GM18505 (cell line): ENCODE measurements around the gene MUTYH.
"Not testable (repeated sequence)": the region's sequence is repeated elsewhere in the genome, so short reads cannot be mapped to it uniquely, and the experiment has no call there.

Source experiments
- ATAC-seq: cut with Tn5 transposase; IDR thresholded peaks from one replicate; pipeline ENCODE4 v1.9.1; 2021; ENCODE audit not compliant: unreplicated experiment
- POLR2A ChIP-seq: IDR thresholded peaks from 4 replicates; pipeline ENCODE4 v1.6.1; 2011; ENCODE audit warnings: borderline replicate concordance; ENCODE audit not compliant: insufficient read depth, insufficient read length; ENCODE audit errors: extremely low read depth

The MUTYH gene

DNA sequence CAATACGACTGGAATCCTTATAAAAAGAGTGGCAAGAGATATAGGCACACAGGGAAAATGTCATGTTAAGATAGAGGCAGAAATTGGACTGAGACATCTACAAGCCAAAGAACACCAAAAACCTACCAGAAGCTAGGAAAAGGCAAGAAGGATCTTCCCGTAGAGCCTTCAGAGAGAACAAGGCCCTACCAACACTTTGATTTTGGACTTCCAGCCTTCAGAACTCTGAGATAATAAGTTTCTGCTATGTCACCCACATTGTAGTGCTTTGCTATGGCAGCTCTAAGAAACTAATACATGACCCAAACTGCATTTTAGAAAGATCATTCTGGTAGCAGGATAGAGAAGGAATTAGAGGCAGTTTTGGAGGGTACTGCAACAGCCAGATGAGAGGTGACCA is 24.1 kb upstream of the MUTYH start:
- no peak for ATAC-seq
- TF ChIP-seq POLR2A, result no peak

DNA sequence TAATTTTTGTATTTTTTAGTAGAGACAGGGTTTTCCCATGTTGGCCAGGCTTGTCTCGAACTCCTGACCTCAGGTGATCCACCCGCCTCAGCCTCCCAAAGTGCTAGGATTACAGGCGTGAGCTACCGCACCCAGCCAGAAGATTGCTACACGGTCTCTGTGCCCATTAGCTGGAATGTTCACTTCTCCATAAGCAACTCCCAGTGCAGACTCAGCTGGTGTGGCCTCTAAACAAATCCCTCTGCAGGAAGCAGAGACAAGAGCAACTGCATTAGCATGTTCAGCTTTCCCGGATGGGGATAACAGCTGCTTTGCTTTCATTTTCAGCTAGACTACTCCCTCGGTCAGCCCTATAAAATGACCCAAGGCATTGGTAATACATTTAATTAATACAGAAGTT is 20.7 kb upstream of the MUTYH start:
- ATAC-seq, result not testable (repeated sequence)

DNA sequence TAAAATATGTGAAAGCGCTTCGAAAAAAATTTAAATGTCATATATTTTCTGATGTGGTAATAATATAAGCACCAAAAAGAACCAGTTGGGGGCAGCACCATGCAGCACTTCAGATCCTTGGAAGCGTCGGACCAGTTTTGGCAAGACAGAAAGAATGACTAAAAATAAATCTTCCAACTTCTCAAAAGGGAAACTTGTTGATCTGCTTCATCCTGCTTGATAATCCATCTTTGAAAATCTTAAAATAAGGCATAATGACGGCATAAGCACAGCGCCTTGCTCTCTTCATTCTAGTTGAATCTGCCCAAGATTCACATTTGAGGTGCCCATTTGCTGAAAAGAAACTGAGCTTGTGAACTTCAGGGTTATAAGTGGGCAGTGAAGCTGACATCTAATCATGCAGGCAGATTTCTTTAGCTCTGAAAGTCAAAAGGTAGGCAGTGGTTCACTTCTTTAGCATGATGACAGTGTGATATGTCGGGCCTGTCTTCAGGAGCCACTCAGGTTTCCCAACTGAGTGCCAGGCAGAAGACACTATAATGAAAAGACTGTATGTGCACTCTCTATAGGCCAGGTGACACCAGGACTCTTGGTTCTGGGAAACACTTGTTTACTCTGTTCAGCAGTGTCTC is 19.8 kb upstream of the MUTYH start:
- no peak for TF ChIP-seq POLR2A
- ATAC-seq, result no peak

DNA sequence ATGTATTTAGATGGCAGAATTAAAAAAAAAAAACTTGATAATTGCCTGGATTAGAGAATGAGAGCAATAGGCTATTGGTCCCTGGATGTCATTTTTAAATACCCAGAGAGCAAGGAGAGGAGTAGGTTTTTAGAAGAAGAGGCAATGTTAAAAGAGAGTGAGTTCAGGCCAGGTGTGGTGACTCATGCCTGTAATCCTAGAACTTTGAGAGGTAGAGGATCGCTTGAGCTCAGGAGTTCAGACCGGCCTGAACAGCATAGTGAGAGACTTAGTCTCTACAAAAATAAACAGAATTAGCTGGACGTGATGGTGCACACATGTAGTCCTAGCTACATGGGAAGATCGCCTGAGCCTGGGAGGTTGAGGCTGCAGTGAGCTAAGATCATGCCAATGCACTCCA is 15.9 kb upstream of the MUTYH start:
- no peak for TF ChIP-seq POLR2A
- ATAC-seq, result no peak

DNA sequence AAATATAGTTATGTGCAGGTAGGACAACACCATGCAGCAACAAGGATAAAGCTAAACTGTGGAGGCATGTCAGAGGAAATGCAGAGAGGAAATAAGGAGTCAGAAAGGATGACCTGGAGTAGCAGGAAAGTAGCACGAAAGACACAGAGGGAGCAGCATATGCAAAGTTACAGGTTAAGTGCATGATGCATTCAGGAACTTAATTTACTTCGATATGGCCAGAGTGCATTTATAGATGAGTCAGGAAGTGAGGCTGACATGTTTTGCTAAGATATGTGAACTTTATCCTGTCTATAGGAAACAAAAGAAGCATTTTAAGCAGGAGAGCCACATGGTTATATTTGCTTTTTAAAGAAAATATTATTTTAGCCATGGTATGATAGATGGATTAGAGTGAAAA is 15.4 kb upstream of the MUTYH start:
- ATAC-seq, result no peak
- TF ChIP-seq POLR2A, result no peak

DNA sequence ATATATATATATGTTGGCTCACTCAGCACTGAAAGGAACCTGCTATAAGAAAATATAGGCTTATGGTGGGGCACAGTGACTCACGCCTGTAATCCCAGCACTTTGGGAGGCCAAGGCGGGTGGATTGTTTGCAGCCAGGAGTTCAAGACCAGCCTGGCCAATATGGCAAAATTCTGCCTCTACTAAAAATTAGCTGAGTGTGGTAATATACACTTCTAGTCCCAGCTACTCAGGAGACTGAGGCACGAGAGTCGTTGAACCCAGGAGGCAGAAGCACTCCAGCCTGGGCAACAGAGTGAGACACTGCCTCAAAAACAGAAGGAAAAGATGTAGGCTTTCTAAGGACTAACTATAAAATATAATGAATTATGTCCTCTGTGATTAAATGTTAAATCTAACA is 14.6 kb upstream of the MUTYH start:
- no peak for TF ChIP-seq POLR2A
- no peak for ATAC-seq

DNA sequence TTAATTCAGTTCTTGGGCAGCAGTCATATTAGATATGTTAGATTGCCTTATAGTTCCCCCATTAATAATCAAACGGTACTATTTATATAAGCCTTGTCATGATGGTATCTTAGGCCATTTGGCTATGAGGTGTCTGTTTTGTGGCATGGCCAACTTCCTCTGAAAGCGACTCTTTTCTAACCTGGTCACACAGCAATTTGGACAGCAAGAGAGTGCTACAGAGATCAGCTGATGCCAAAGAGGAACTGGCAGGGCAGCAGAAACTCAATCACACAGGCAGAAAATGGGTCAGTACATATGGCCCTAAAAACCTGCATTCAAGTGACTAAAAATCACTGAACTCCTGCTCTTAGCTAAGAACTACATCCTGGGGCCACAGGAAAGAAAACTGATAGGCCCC is 13.4 kb upstream of the MUTYH start:
- no peak for ATAC-seq
- no peak for TF ChIP-seq POLR2A

DNA sequence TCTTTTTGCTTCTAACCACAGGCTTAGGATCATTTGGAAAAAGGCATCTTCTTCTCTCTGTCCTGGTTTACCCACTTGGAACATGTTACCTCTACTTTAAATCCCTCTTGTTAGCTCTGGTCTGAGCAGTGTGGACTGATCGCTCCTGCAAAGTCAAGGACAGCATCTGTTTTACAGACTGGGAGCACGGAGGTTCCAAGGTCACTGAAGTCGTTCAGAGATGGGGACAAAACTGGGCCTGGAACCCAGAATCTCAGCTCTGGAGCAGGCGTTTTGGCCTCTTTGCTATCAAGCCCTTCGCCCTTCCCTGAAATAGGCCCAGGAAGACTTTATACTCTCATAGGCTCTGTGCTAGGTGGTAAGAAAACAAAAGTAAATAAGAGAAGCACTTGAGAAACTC is 11.3 kb upstream of the MUTYH start:
- TF ChIP-seq POLR2A, result no peak
- no peak for ATAC-seq

DNA sequence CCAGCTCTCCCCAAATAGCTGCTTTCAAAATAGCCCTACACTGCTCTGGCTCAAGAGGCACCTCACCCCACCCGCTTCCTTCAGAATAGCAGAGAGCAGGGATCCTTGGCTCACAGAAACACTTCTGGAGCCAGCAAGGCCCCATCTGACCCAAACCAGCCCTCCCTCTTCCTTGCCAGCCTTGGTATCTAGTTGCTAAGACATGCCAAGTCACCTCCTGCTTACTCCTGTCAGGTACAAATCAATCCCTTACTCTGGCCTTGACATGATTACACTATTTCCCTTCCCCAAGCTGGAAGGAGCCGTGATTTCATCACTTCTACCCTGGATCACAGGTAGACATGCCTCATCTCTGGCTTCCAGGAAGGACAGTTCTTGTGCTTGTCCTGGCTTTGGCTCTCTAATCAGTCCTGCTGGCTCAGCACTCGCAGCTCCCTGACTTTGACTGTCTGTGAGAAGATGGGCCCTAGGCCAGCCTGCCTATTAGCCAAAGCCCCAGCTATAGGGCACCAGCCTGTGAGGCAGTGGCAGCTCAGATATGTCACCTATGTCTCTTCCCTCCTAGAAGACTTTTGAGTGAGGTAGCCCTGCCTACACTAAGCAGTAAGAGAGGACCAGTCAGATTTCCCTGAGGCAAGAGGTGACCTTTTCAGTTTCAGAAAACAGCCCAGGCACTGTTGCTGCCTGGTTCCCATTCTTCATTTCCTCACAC is 8.9 kb upstream of the MUTYH start:
- TF ChIP-seq POLR2A, result no peak
- ATAC-seq, result no peak

DNA sequence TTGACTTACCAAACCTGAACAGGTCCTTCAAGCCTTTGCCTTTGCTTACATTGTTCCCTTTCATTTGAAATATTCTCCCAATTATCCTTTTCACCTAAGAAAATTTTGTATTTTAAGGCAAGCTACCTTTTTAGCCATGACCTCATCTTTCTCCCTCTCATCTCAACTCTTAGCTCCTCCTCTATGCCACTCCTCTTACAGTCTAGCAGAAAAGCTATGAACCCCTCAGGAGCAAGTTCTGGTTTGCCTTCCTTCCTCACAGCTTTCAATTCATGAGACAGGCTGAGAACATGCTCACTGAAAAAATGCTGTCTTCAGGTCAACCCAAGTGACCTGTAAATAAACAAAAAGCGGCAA is 8.3 kb upstream of the MUTYH start:
- ATAC-seq, result no peak
- TF ChIP-seq POLR2A, result no peak

DNA sequence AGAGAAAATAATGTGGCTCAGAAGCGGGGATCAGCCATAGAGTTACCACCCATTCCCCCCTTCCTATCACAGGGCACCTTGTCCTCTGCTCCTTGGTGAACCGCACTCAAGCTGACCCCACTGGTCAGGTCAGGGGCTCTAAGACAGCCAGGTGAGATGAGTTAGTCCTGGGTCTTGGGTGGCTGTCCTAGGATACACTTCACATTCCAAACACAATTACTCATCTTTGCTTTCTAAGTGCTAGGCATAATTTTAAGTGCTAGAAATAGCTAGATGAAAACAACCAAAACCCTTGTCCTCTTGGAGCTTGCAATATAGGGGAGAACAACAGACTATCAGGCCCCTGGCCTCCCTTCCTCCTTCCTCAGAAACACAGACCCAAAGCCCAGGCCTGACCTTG is 7.8 kb upstream of the MUTYH start:
- TF ChIP-seq POLR2A, result no peak
- no peak for ATAC-seq

DNA sequence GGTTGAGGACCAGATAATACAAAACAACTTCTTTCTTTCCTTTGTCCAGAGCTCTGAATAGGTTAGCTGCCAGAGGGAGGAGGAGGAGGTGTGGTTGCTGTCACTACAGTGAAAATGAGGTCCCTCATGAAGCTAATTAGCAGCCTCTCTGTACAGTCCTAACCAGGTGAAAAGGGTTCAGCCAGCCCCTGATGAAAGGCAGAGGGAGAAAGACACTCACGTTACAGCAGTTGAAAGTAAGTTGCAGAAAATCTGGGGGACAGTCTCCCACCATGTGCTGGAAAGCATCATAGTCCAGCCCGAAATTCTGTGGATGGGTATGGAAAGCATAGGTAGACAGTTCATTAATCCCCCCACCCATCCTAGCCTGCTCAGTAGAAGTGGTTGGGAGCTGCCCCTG is 6.2 kb upstream of the MUTYH start:
- no peak for ATAC-seq
- no peak for TF ChIP-seq POLR2A

DNA sequence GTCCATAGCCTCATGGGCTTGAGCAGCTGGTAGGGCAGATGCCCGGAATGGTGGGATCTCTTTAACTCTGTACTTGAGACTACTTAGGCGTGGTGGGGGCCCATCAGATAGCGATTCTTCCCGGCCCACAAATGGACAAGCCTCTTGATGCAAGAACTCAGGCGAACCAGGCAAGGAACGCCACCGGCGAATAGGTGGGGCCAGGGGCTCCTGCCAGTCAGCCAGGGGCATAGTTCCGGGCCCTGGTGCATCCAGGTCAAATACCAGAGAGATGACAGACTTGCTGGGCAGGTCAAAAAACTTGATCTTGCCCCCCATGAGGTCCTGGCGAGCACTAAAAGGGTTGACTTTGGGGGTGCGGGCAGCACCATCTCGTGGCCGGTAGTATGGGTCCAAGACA is 4.8 kb upstream of the MUTYH start:
- TF ChIP-seq POLR2A, result peak; percentile 21
- no peak for ATAC-seq

DNA sequence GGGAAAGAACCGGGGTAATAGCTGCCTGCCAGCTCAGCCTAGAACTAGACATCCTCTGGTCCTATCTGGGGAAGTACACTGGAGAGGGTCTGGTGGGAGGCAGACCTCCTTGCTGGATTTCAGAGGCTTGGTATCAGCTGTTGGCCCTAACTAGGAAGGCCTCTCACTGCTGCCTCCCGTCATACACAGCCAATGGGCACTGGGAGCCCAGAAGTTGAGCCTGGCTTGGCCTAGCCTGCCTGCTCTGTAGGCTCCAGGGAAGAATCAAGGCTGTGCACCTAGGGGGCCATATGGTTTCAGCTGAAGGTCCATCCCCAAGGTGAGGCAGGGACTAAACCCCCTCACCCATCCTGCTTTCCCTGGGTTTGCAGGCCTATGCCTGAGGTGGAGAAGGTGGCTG is 4.3 kb upstream of the MUTYH start:
- TF ChIP-seq POLR2A, result no peak
- ATAC-seq, result no peak
